Nephron (organoid): ENCODE measurements around the gene MYT1.
"Not testable (repeated sequence)": the region's sequence is repeated elsewhere in the genome, so short reads cannot be mapped to it uniquely, and the experiment has no call there.

Experiments
- H3K27ac Mint-ChIP-seq, 3 experiments: 2 replicates each; pipeline ENCODE4 v1.8.0; 2020; ENCODE audit warnings: mixed read lengths in 3 of 3, mild to moderate bottlenecking in 2 of 3, moderate library complexity in 1 of 3
- H3K27me3 Mint-ChIP-seq: 2 replicates; pipeline ENCODE4 v1.8.0; 2021; ENCODE audit warnings: low read depth, mild to moderate bottlenecking, moderate library complexity, mixed read lengths
- H3K36me3 Mint-ChIP-seq: 2 replicates; pipeline ENCODE4 v1.8.0; 2020; ENCODE audit warnings: low read depth, mixed read lengths
- H3K4me1 Mint-ChIP-seq: 2 replicates; pipeline ENCODE4 v1.8.0; 2020; ENCODE audit warnings: mixed read lengths
- H3K4me3 Mint-ChIP-seq, 3 experiments: 2 replicates each; pipeline ENCODE4 v1.8.0; 2020; ENCODE audit warnings: mild to moderate bottlenecking in 3 of 3, mixed read lengths in 3 of 3, moderate library complexity in 2 of 3
- H3K9me3 Mint-ChIP-seq: 2 replicates; pipeline ENCODE4 v1.8.0; 2020; ENCODE audit warnings: mixed read lengths
- CTCF ChIP-seq, 3 experiments: fragments of 200-600 bp; sonication (generic); IDR thresholded peaks; one replicate each; pipeline ENCODE4 v1.5.0; 2021; ENCODE audit warnings: antibody characterized with exemption in 3 of 3; ENCODE audit not compliant: unreplicated experiment in 3 of 3

Gene MYT1

GRCh38 chr20:64164123-64164836, at the start of gene MYT1:
Gene MYT1, plus strand, starts transcription at chr20:64164452. Its CDS starts 34,410 bp downstream, at chr20:64198862.
- H3K36me3 Mint-ChIP-seq: no peaks in the 10 kb centered on the region
- H3K27ac Mint-ChIP-seq: peak within 1 kb of the TSS in 1 of 3 experiments; percentile 8
- peaks cover 91% of the 10 kb centered on the region for H3K27me3 Mint-ChIP-seq
- TF ChIP-seq CTCF (IDR thresholded peaks at IDR 0.05; ENCODE audit: unreplicated experiment in 3 of 3): no peak
- peak within 1 kb of the TSS in 1 of 3 experiments; percentile 61 for H3K4me3 Mint-ChIP-seq
- H3K9me3 Mint-ChIP-seq: no peaks in the 10 kb centered on the region
- peaks cover 5% of the 10 kb centered on the region for H3K4me1 Mint-ChIP-seq

DNA sequence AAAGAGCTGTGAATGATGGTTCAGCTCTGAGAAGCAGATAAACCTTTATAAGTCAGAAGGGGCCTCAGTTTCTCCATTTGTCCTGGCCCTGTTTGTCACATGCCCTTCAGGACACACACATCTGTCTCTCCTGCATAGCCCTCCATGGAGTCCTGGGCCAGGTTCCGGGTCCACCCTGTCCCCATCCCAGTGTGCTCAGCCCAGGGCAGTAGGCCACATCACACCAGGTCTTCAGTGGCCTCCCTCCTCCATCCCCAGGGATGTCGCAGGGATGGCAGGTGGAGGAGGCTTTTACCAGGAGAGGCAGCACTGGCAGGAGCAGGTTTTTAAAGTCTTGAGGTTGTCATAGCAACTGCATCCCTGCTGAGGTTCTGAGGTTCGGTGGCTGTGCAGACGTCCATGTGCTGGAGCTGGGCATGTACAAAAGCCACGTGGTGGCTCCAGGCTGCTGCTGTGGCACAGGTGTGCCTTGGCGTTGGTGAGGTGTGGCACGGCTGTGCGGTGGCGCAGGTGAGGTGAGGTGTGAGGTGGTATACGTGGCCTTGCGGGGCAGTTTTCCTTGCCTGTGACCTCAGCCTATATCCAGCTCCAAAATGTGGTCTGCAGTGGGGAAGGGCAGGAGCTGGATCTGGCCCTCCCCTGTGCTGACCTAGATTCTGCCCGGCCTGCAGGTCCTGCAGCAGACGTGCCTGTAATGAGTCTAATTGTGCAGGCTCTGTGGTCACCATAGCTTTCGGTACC, 48.9 kb upstream of the MYT1 start:
- Mint-ChIP-seq H3K9me3 (no peaks in the 10 kb centered on the region), H3K27me3 (peaks cover 20% of the 10 kb centered on the region), H3K36me3 (no peaks in the 10 kb centered on the region), H3K27ac (no peak overlapping the region), H3K4me1 (peaks cover 4% of the 10 kb centered on the region), H3K4me3 (no peak overlapping the region)
- TF ChIP-seq CTCF (IDR thresholded peaks at IDR 0.05; ENCODE audit: unreplicated experiment in 3 of 3): no peak

GRCh38 chr20:64116016-64116415, 48.2 kb upstream of the MYT1 start:
- H3K9me3 Mint-ChIP-seq: no peaks in the 10 kb centered on the region
- no peak overlapping the region for H3K4me3 Mint-ChIP-seq
- peaks cover 20% of the 10 kb centered on the region for H3K27me3 Mint-ChIP-seq
- TF ChIP-seq CTCF (IDR thresholded peaks at IDR 0.05; ENCODE audit: unreplicated experiment in 3 of 3): no peak
- peaks cover 6% of the 10 kb centered on the region for H3K4me1 Mint-ChIP-seq
- H3K36me3 Mint-ChIP-seq: no peaks in the 10 kb centered on the region
- no peak overlapping the region for H3K27ac Mint-ChIP-seq

- Mint-ChIP-seq H3K4me3 (no peak overlapping the region), H3K4me1 (peaks cover 6% of the 10 kb centered on the region), H3K36me3 (no peaks in the 10 kb centered on the region), H3K27ac (no peak overlapping the region), H3K27me3 (peaks cover 27% of the 10 kb centered on the region), H3K9me3 (no peaks in the 10 kb centered on the region)
- no peak for TF ChIP-seq CTCF (IDR thresholded peaks at IDR 0.05; ENCODE audit: unreplicated experiment in 3 of 3)
These were observed 47.5 kb upstream of the MYT1 start for GRCh38 chr20:64116541-64117431.

- not testable (repeated sequence) for H3K27ac Mint-ChIP-seq, H3K4me1 Mint-ChIP-seq, H3K9me3 Mint-ChIP-seq, H3K4me3 Mint-ChIP-seq, H3K36me3 Mint-ChIP-seq
- H3K27me3 Mint-ChIP-seq: peaks cover 27% of the 10 kb centered on the region
These were observed 46.8 kb upstream of the MYT1 start for GRCh38 chr20:64117432-64117777.

DNA sequence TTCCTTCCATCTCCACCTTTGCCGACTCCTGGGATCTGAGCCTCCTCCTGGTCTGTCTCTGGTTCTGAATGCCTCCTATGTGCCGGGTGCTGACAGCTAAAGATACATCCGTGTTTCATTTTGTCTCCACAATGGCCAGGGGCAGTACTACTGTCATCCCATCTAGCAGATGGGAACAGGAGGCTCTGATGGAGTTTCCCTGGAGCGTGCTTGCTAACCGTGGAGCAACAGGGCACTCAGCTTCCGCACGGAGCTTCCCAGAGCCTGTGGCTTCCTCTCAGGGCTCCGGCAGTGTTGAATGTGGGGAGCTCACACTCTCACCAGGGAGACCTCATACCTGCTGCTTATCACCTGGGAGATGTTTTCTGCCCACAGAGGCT, 45.0 kb upstream of the MYT1 start:
- peaks cover 36% of the 10 kb centered on the region for H3K27me3 Mint-ChIP-seq
- no peaks in the 10 kb centered on the region for H3K36me3 Mint-ChIP-seq
- no peak for TF ChIP-seq CTCF (IDR thresholded peaks at IDR 0.05; ENCODE audit: unreplicated experiment in 3 of 3)
- H3K9me3 Mint-ChIP-seq: no peaks in the 10 kb centered on the region
- H3K4me3 Mint-ChIP-seq: no peak overlapping the region
- H3K27ac Mint-ChIP-seq: no peak overlapping the region
- peaks cover 6% of the 10 kb centered on the region for H3K4me1 Mint-ChIP-seq
